SU-DHL-6 (cell line): ENCODE measurements around the gene KDM2B.

ENCODE experiments used
- H2AFZ ChIP-seq: fragments of 200-600 bp; sonication (generic); 2 replicates; pipeline ENCODE4 v1.6.1; 2014; ENCODE audit warnings: low read depth, mild to moderate bottlenecking, moderate library complexity, mixed read lengths, antibody characterized with exemption, low read length; ENCODE audit not compliant: severe bottlenecking
- H3F3A ChIP-seq: fragments of 200-600 bp; shearing (Covaris generic); 2 replicates; pipeline ENCODE4 v1.6.0; 2016; ENCODE audit warnings: antibody characterized with exemption, mild to moderate bottlenecking; ENCODE audit not compliant: insufficient read depth
- H3K27ac ChIP-seq: fragments of 200-600 bp; sonication (generic); 2 replicates; pipeline ENCODE4 v1.5.1; 2016; ENCODE audit warnings: low read depth, mild to moderate bottlenecking, low read length, moderate library complexity, mixed read lengths
- H3K27me3 ChIP-seq: fragments of 200-600 bp; sonication (generic), shearing (Covaris generic); 2 replicates; pipeline ENCODE4 v1.6.0; 2014; ENCODE audit warnings: mild to moderate bottlenecking, low read length
- H3K36me3 ChIP-seq: fragments of 200-600 bp; sonication (generic); 2 replicates; pipeline ENCODE4 v1.6.1; 2014; ENCODE audit warnings: mild to moderate bottlenecking, low read length, mixed read lengths
- H3K4me2 ChIP-seq: fragments of 300-600, 200-600 bp; shearing (Covaris generic), sonication (generic); 2 replicates; pipeline ENCODE4 v1.6.0; 2014; ENCODE audit warnings: low read length, low read depth, mild to moderate bottlenecking; ENCODE audit not compliant: poor library complexity, severe bottlenecking
- H3K4me3 ChIP-seq: fragments of 200-600 bp; sonication (generic); 2 replicates; pipeline ENCODE4 v1.5.1; 2014; ENCODE audit warnings: antibody characterized with exemption, low read length, mild to moderate bottlenecking, mixed read lengths; ENCODE audit not compliant: insufficient read depth, poor library complexity, severe bottlenecking
- H3K79me2 ChIP-seq: fragments of 200-600 bp; sonication (generic); 2 replicates; pipeline ENCODE4 v1.6.1; 2014; ENCODE audit warnings: mild to moderate bottlenecking, low read length, moderate library complexity; ENCODE audit not compliant: insufficient read depth
- H3K9ac ChIP-seq: fragments of 200-600 bp; sonication (generic); 2 replicates; pipeline ENCODE4 v1.7.0; 2014; ENCODE audit warnings: mild to moderate bottlenecking, low read length
- H3K9me2 ChIP-seq: fragments of 200-600 bp; sonication (generic); replicated peaks from 2 replicates; pipeline ENCODE4 v1.6.1; 2014; ENCODE audit warnings: low read length; ENCODE audit not compliant: insufficient read depth
- H3K9me3 ChIP-seq: fragments of 200-600 bp; sonication (generic); 2 replicates; pipeline ENCODE4 v1.6.1; 2014; ENCODE audit warnings: low read length, mixed read lengths; ENCODE audit not compliant: insufficient read depth
- H4K20me1 ChIP-seq: fragments of 200-600 bp; sonication (generic); 2 replicates; pipeline ENCODE4 v1.6.1; 2014; ENCODE audit warnings: low read depth, mild to moderate bottlenecking, antibody characterized with exemption, low read length, moderate library complexity, mixed read lengths
- CTCF ChIP-seq: fragments of 200-600 bp; sonication (generic); IDR thresholded peaks from one replicate; pipeline ENCODE4 v1.5.1; 2017; ENCODE audit warnings: antibody characterized with exemption, mild to moderate bottlenecking, low read length, moderate library complexity; ENCODE audit not compliant: insufficient read depth, poor library complexity, severe bottlenecking
- EZH2phosphoT487 ChIP-seq: fragments of 200-600 bp; sonication (generic), shearing (Covaris generic); conservative IDR thresholded peaks from 2 replicates; pipeline ENCODE4 v1.6.1; 2018; ENCODE audit warnings: mild to moderate bottlenecking, antibody characterized with exemption, low read length, moderate library complexity, mixed read lengths

KDM2B gene

GRCh38 chr12:121535150-121536053, 45.4 kb downstream of the KDM2B start:
- H3K4me3 ChIP-seq, result peak overlapping the region; percentile 62

GRCh38 chr12:121534495-121535148, 46.2 kb downstream of the KDM2B start:
- Histone ChIP-seq H3K9me3 (no peaks in the 10 kb centered on the region), H4K20me1 (no peaks in the 10 kb centered on the region), H3K4me3 (peak overlapping the region; percentile 62), H3K9me2 (no peaks in the 10 kb centered on the region), H3K4me2 (peak overlapping the region; percentile 81), H3K9ac (peak overlapping the region; percentile 70; the same call in 1 of the 2 replicates), H3K36me3 (no peaks in the 10 kb centered on the region), H3K79me2 (no peaks in the 10 kb centered on the region), H3F3A (peaks cover 39% of the 10 kb centered on the region), H3K27ac (peak overlapping the region; percentile 96), H3K27me3 (no peaks in the 10 kb centered on the region), H2AFZ (no peak overlapping the region)
- no peak for TF ChIP-seq EZH2phosphoT487
- TF ChIP-seq CTCF, result no peak

More at GRCh38 chr12:121535150-121536053, 45.4 kb downstream of the KDM2B start:
- no peaks in the 10 kb centered on the region for H3K9me2 ChIP-seq
- H3K9me3 ChIP-seq, result no peaks in the 10 kb centered on the region
- H4K20me1 ChIP-seq, result no peaks in the 10 kb centered on the region
- no peaks in the 10 kb centered on the region for H3K79me2 ChIP-seq
- H3K9ac ChIP-seq, result peak overlapping the region; percentile 70
- TF ChIP-seq CTCF, result no peak
- peak overlapping the region; percentile 15 for H2AFZ ChIP-seq
- no peaks in the 10 kb centered on the region for H3K27me3 ChIP-seq
- H3F3A ChIP-seq, result peaks cover 41% of the 10 kb centered on the region
- peak overlapping the region; percentile 81 for H3K4me2 ChIP-seq
- peak overlapping the region; percentile 96 for H3K27ac ChIP-seq
- H3K36me3 ChIP-seq, result no peaks in the 10 kb centered on the region

GRCh38 chr12:121533394-121534090, 47.3 kb downstream of the KDM2B start:
- Histone ChIP-seq H3K9ac (no peak overlapping the region), H3K27me3 (no peaks in the 10 kb centered on the region), H3K27ac (peak overlapping the region; percentile 40; the same call in 1 of the 2 replicates), H3F3A (peaks cover 31% of the 10 kb centered on the region), H2AFZ (no peak overlapping the region), H3K4me3 (no peak overlapping the region), H3K79me2 (no peaks in the 10 kb centered on the region), H3K4me2 (no peak overlapping the region), H3K36me3 (no peaks in the 10 kb centered on the region), H3K9me3 (no peaks in the 10 kb centered on the region), H3K9me2 (no peaks in the 10 kb centered on the region), H4K20me1 (no peaks in the 10 kb centered on the region)
- TF ChIP-seq CTCF (no peak), EZH2phosphoT487 (no peak)
